D721Med (cell line): Measurements from ENCODE around the gene CECR2.

Experiments used
- DNase-seq: peaks from one replicate; pipeline ENCODE4 v3.0.0; 2011; ENCODE audit warnings: low spot score; ENCODE audit not compliant: insufficient read length
- FAIRE-seq: peaks from 2 replicates; lab custom pipeline; 2011; peaks lifted over from hg19 to GRCh38; lab: Jason Lieb, UNC
- TF ChIP-seq, protein P1 (sequence below): IDR thresholded peaks from 2 replicates; pipeline ENCODE4 v1.5.1; 2012; ENCODE audit warnings: mild to moderate bottlenecking, control low read depth; ENCODE audit not compliant: insufficient read depth; ENCODE audit errors: missing control alignments

Gene CECR2

DNA sequence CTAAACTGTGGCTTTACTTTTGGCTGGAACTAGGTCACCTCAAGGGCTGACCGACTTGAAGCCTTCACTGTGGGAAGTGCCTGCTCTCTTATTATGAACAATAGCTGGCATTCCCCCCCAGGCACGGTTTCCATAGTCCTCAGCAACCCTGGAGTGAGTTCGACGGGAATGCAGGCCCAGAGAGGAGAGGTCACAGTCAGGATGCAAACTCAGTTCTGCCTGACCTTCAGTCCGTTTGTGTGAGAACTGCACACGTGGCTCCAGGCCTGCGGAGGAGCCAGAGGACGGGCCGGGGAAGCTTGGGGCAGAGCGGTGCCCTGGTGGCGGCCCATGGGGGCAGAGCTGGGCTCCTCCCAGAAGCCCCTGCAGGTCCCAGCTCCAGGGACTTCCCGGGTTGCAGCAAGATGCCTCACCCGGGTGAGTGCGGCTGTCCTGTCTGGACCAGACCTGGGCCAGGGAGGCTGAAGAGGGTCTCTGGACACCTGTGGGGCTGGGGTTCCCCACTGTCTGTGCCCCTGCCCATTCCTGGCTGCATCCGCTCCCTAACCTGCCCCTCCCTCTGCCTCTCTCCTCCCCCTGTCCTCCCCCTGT lies 211.3 kb downstream of the CECR2 start:
- TF ChIP-seq, protein P1, sequence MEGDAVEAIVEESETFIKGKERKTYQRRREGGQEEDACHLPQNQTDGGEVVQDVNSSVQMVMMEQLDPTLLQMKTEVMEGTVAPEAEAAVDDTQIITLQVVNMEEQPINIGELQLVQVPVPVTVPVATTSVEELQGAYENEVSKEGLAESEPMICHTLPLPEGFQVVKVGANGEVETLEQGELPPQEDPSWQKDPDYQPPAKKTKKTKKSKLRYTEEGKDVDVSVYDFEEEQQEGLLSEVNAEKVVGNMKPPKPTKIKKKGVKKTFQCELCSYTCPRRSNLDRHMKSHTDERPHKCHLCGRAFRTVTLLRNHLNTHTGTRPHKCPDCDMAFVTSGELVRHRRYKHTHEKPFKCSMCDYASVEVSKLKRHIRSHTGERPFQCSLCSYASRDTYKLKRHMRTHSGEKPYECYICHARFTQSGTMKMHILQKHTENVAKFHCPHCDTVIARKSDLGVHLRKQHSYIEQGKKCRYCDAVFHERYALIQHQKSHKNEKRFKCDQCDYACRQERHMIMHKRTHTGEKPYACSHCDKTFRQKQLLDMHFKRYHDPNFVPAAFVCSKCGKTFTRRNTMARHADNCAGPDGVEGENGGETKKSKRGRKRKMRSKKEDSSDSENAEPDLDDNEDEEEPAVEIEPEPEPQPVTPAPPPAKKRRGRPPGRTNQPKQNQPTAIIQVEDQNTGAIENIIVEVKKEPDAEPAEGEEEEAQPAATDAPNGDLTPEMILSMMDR: no peak
- DNase-seq: no peak
- FAIRE-seq: no peak

DNA sequence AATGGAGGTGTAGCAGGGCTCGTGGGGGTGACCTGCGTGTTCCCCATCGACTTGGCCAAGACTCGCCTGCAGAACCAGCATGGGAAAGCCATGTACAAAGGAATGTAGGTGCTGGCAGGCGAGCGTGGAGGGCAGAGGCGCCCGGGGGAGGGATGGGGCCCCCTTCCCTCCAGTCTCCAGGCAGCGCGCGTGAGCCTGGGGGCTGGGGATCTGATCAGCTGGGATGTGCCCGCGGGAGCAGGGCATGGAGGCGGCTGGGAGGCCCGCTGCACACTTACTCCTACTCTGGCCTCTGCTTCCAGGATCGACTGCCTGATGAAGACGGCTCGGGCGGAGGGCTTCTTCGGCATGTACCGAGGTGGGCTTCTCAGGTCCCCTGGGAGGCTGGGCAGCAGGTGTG lies 211.8 kb downstream of the CECR2 start:
- DNase-seq (no peak), FAIRE-seq (no peak)
- TF ChIP-seq, protein P1: no peak

DNA sequence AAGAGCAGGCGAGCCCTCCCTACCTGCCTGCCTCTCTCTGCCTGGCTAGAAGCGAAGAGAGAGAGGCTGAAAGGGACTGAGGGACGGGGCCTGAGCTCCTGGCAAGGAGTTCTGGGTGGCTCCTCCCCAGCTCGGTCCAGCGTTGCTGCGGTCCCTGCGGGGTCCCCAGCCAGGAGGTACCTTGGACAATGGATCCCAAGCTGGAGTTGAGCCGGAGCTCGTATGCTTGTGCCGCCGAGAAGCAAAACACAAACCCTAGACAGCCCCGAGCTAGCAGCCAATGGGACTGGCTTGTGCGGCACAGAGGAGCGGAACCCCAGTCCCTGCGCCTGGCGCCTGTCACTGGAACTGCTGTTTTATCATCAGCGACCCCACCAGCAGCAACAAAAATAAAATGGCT lies 212.4 kb downstream of the CECR2 start:
- FAIRE-seq (no peak), DNase-seq (no peak)
- TF ChIP-seq, protein P1: no peak

DNA sequence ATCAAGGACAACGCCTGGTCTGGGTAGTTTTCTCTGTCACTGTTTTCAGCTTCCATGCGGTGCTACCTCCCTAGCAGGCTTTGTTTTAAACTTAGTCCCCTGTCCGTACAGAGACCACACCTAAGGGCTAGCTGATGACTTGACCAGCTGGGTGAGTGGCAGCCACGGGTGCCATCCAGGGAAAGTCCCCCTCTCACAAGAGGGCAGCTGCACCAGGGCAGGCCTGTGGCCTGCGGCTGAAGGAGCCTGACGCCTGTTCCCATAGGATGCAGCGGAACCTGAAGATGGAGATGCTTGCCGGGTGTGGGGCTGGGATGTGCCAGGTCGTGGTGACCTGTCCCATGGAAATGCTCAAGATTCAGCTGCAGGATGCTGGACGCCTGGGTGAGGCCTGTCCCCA lies 213.9 kb downstream of the CECR2 start:
- DNase-seq: no peak
- no peak for FAIRE-seq
- TF ChIP-seq, protein P1: no peak

DNA sequence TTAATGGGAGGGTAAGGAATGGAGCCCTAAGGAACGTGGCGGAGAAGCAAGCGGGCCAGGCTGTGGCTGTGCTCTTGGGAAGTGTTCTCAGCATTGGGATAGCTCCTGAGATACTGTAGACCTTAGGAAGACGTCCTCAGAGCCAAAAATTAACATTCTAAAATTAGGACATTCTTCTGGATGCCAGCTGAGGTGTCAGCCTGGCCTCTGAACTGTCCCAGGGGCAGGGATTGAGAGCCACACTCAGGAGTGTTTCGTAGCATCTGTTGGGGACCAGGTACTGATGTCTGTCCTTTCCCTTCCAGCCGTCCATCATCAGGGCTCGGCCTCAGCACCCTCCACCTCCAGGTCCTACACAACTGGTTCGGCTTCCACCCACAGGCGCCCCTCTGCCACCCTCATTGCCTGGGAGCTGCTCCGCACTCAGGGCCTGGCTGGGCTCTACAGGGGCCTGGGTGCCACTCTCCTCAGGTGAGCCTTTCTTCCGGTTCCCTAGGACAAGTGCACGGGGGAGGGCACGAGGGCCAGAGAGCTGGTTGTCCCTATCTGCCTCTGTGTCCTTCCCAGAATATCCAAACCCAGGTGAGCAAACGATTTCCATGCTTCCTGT lies 217.7 kb downstream of the CECR2 start:
- FAIRE-seq: no peak
- TF ChIP-seq, protein P1: no peak

DNA sequence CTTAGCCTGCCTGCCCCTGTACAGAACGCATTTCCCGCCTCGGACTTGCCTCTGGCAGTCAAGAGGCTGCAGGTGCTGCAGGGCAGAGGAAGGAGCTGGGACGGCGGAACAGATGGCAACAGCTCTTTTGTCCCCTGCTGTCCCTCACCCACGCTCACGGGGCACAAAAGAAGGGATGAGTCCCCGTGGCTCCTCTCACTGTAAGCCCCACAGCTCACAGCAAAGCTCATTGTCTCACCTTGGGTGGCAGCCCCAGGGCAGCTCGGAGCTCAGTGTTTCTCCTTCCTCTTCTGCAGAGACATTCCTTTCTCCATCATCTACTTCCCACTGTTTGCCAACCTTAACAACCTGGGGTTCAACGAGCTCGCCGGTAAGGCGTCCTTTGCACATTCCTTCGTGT lies 218.4 kb downstream of the CECR2 start:
- TF ChIP-seq, protein P1: no peak
- no peak for FAIRE-seq
- no peak for DNase-seq

More for the DNA sequence above, 217.7 kb downstream of the CECR2 start:
- DNase-seq: no peak

DNA sequence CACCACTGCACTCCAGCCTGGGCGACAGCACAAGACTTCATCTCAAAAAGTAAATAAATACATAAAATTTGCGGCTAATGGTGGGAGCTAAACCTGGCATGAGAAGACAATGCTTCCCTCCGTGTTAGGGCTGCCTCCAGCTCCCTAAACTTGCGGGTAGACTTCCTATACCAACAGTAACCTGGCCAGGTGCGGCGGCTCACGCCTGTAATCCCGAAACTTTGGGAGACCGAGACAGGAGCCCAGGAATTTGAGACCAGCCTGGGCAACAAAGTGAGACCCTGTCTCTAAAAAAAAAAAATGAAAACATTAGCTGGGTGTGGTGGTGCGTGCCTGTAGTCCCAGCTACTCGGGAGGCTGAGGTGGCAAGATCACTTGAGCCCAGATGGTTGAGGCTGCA lies 219.3 kb downstream of the CECR2 start:
- FAIRE-seq: no peak
- DNase-seq: no peak
- TF ChIP-seq, protein P1: no peak
